Neural cell (in vitro differentiated cells): ENCODE data around the gene ZC3HAV1L. TPM values are rescaled to one million over a fixed set of nuclear protein-coding genes. Genes with fewer than 3 reads are reported as not detected.

ENCODE experiments used
- H2AFZ ChIP-seq: fragments of 200-600, 300-800 bp; sonication (generic), shearing (Covaris generic); 2 replicates; pipeline ENCODE4 v1.6.0; 2014; ENCODE audit warnings: low read depth, mild to moderate bottlenecking, antibody characterized with exemption, low read length, moderate library complexity
- H3F3A ChIP-seq: fragments of 200-600 bp; shearing (Covaris generic); 2 replicates; pipeline ENCODE4 v1.6.1; 2016; ENCODE audit warnings: mild to moderate bottlenecking, moderate library complexity, mixed read lengths, antibody characterized with exemption, low read length; ENCODE audit not compliant: insufficient read depth, poor library complexity, severe bottlenecking
- H3K27ac ChIP-seq: fragments of 200-600, 300-800 bp; sonication (generic), shearing (Covaris generic); 2 replicates; pipeline ENCODE4 v1.5.1; 2014; ENCODE audit warnings: mild to moderate bottlenecking, low read length, moderate library complexity
- H3K27me3 ChIP-seq: fragments of 300-800, 200-600 bp; sonication (generic), shearing (Covaris generic); 2 replicates; pipeline ENCODE4 v1.6.0; 2014; ENCODE audit warnings: mild to moderate bottlenecking, low read depth, low read length, moderate library complexity; ENCODE audit not compliant: insufficient read depth
- H3K36me3 ChIP-seq: fragments of 300-800, 200-600 bp; sonication (generic), shearing (Covaris generic); 2 replicates; pipeline ENCODE4 v1.5.1; 2014; ENCODE audit warnings: mild to moderate bottlenecking, antibody characterized with exemption, low read length, moderate library complexity; ENCODE audit not compliant: insufficient read depth
- H3K4me2 ChIP-seq: fragments of 300-800, 200-600 bp; sonication (generic), shearing (Covaris generic); 2 replicates; pipeline ENCODE4 v1.6.0; 2014; ENCODE audit warnings: mild to moderate bottlenecking, low read length
- H3K4me3 ChIP-seq: fragments of 300-800, 200-600 bp; sonication (generic), shearing (Covaris generic); 2 replicates; pipeline ENCODE4 v1.5.1; 2014; ENCODE audit warnings: mild to moderate bottlenecking, low read length, moderate library complexity
- H3K79me2 ChIP-seq: fragments of 200-600 bp; shearing (Covaris generic); replicated peaks from 2 replicates; pipeline ENCODE4 v1.6.0; 2014; ENCODE audit warnings: mild to moderate bottlenecking, low read length, moderate library complexity; ENCODE audit not compliant: insufficient read depth
- H3K9ac ChIP-seq: fragments of 300-800, 200-600 bp; sonication (generic), shearing (Covaris generic); 2 replicates; pipeline ENCODE4 v1.6.1; 2016; ENCODE audit warnings: mild to moderate bottlenecking, low read length, mixed read lengths
- H3K9me2 ChIP-seq: fragments of 200-600 bp; shearing (Covaris generic); 2 replicates; pipeline ENCODE4 v1.6.1; 2016; ENCODE audit warnings: mild to moderate bottlenecking, low read length, mixed read lengths; ENCODE audit not compliant: insufficient read depth
- H3K9me3 ChIP-seq: fragments of 200-600, 300-800 bp; sonication (generic), shearing (Covaris generic); 2 replicates; pipeline ENCODE4 v1.6.1; 2016; ENCODE audit warnings: mild to moderate bottlenecking, mixed run types, low read length, moderate library complexity, mixed read lengths
- H4K20me1 ChIP-seq: fragments of 200-600 bp; shearing (Covaris generic); 2 replicates; pipeline ENCODE4 v1.6.1; 2016; ENCODE audit warnings: mild to moderate bottlenecking, mixed run types; ENCODE audit not compliant: insufficient read depth
- CTCF ChIP-seq: fragments of 450-650 bp; IDR thresholded peaks from 2 replicates; pipeline ENCODE4 v1.5.1; 2014; ENCODE audit warnings: antibody characterized with exemption, mild to moderate bottlenecking, moderate library complexity; ENCODE audit not compliant: poor library complexity, severe bottlenecking
- EP300 ChIP-seq: fragments of 450-650 bp; conservative IDR thresholded peaks from 2 replicates; pipeline ENCODE4 v1.6.1; 2014; ENCODE audit warnings: antibody characterized with exemption, mild to moderate bottlenecking, moderate library complexity; ENCODE audit not compliant: poor library complexity, severe bottlenecking
- EZH2 ChIP-seq: fragments of 200-600, 300-800 bp; shearing (Covaris generic), sonication (generic); IDR thresholded peaks from 2 replicates; pipeline ENCODE4 v1.6.1; 2014; ENCODE audit warnings: antibody characterized with exemption, low read length, borderline replicate concordance, mild to moderate bottlenecking; ENCODE audit not compliant: insufficient read depth, poor library complexity, severe bottlenecking
- MXI1 ChIP-seq: fragments of 450-650 bp; conservative IDR thresholded peaks from 2 replicates; pipeline ENCODE4 v1.6.1; 2014; ENCODE audit warnings: antibody characterized with exemption, mild to moderate bottlenecking; ENCODE audit not compliant: poor library complexity, severe bottlenecking
- POLR2AphosphoS5 ChIP-seq: IDR thresholded peaks from 2 replicates; pipeline ENCODE4 v1.6.1; 2012
- RAD21 ChIP-seq: fragments of 450-650 bp; conservative IDR thresholded peaks from 2 replicates; pipeline ENCODE4 v1.6.1; 2014; ENCODE audit warnings: antibody characterized with exemption, mild to moderate bottlenecking, moderate library complexity
- REST ChIP-seq: IDR thresholded peaks from 2 replicates; pipeline ENCODE4 v1.6.1; 2012; ENCODE audit warnings: borderline replicate concordance
- SMC3 ChIP-seq: fragments of 450-650 bp; conservative IDR thresholded peaks from 2 replicates; pipeline ENCODE4 v1.6.1; 2014; ENCODE audit warnings: antibody characterized with exemption, mild to moderate bottlenecking, moderate library complexity; ENCODE audit not compliant: poor library complexity
- TAF1 ChIP-seq: IDR thresholded peaks from 2 replicates; pipeline ENCODE4 v1.6.1; 2012; ENCODE audit warnings: low read depth
- polyA plus RNA-seq: library from polyadenylated mRNA; depleted of rRNA; stranded (reverse); fragments of >200 nt; gene quantifications from 2 replicates; pipeline ENCODE4 v1.2.3, GENCODE V29; 2014

Gene ZC3HAV1L
- polyA plus RNA-seq, 1 donor from 2014 or later = not detected

GRCh38 chr7:138981332-138982203 lies 54.3 kb downstream of the ZC3HAV1L start, which contains the start of gene KIAA1549:
Gene KIAA1549, minus strand, starts transcription at chr7:138981389. Its CDS starts 120 bp downstream, at chr7:138981269.
- Histone ChIP-seq H3F3A (peaks cover 4% of the 10 kb centered on the region), H3K27me3 (no peaks in the 10 kb centered on the region), H2AFZ (peak within 1 kb of the TSS; percentile 77), H3K9ac (peak within 1 kb of the TSS; percentile 95), H3K4me3 (peak within 1 kb of the TSS; percentile 84), H3K36me3 (no peaks in the 10 kb centered on the region), H3K79me2 (peaks cover 42% of the 10 kb centered on the region), H3K27ac (peak within 1 kb of the TSS; percentile 92), H3K4me2 (peak within 1 kb of the TSS; percentile 96), H3K9me2 (no peaks in the 10 kb centered on the region), H3K9me3 (no peaks in the 10 kb centered on the region), H4K20me1 (no peaks in the 10 kb centered on the region)
- TF ChIP-seq SMC3 = peak; percentile 15
- no peak for TF ChIP-seq EZH2
- peak; percentile 47 for TF ChIP-seq POLR2AphosphoS5
- no peak for TF ChIP-seq RAD21
- peak; percentile 46 for TF ChIP-seq MXI1
- TF ChIP-seq EP300 = no peak
- no peak for TF ChIP-seq CTCF
- TF ChIP-seq TAF1 = peak; percentile 68
- peak; percentile 76 for TF ChIP-seq REST

- Histone ChIP-seq H4K20me1 (no peaks in the 10 kb centered on the region), H3K79me2 (peaks cover 50% of the 10 kb centered on the region), H3K27me3 (no peaks in the 10 kb centered on the region), H3K27ac (peak overlapping the region; percentile 92), H3K9me3 (no peaks in the 10 kb centered on the region), H2AFZ (peak overlapping the region; percentile 43), H3K9ac (peak overlapping the region; percentile 95), H3K9me2 (no peaks in the 10 kb centered on the region), H3K36me3 (no peaks in the 10 kb centered on the region), H3K4me3 (peak overlapping the region; percentile 71), H3F3A (peaks cover 4% of the 10 kb centered on the region), H3K4me2 (peak overlapping the region; percentile 96)
- TF ChIP-seq TAF1 (peak; percentile 53), SMC3 (no peak), CTCF (no peak), MXI1 (peak; percentile 45)
Measured at GRCh38 chr7:138980563-138981291, 55.1 kb downstream of the ZC3HAV1L start.
